Measurements from ENCODE around the gene CD79B.

Gene CD79B

DNA sequence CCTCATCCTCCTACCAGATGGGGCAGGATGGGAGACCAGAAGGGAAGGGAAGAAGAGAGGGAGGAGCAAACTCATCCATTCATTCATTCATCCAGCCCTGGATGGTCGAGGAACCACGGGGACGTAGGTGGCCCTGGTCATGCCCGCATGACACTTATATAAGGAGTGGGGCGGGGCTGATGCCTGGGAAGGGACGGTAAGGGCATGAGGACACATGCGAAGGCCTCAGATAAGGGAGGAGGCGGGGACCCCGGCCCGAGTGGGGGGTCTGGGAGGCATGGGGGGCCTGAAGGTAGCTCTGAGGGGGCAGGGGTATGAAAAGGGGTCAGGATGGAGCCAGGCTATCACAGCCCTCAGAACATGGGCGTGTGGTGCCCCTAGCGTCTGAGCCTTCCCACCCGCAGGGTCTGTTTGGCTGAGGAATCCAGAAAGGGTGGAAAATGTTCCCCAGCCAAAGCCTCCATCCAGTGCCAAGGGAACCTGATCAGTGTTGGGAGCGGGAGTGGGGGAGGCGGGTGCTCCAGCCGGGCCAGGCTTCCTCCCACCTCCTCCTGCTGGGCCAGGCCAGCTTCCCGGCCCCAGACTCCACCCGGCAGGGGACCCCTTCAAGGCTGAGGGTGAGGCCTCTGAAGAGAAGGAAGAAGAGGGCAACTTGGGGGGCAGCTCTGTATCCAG, 17.6 kb upstream of the CD79B start:
- Histone ChIP-seq H3K4me1 (ENCODE audit: control insufficient read depth, insufficient read depth, low read length) (peaks cover 3% of the 10 kb centered on the region), H3K27me3 (ENCODE audit: control insufficient read depth, insufficient read depth, low read length) (no peaks in the 10 kb centered on the region), H3K4me3 (ENCODE audit: low read depth, low read length) (no peak overlapping the region), H3K9ac (ENCODE audit: low read depth, low read length) (no peak overlapping the region), H3K36me3 (ENCODE audit: control insufficient read depth, insufficient read depth, low read length) (no peaks in the 10 kb centered on the region), H3K9me3 (ENCODE audit: control insufficient read depth, insufficient read depth, low read length) (no peaks in the 10 kb centered on the region)

- Histone ChIP-seq H3K4me1 (ENCODE audit: control insufficient read depth, insufficient read depth, low read length) (peaks cover 3% of the 10 kb centered on the region), H3K4me3 (ENCODE audit: low read depth, low read length) (no peak overlapping the region), H3K27me3 (ENCODE audit: control insufficient read depth, insufficient read depth, low read length) (no peaks in the 10 kb centered on the region), H3K9me3 (ENCODE audit: control insufficient read depth, insufficient read depth, low read length) (no peaks in the 10 kb centered on the region), H3K9ac (ENCODE audit: low read depth, low read length) (no peak overlapping the region), H3K36me3 (ENCODE audit: control insufficient read depth, insufficient read depth, low read length) (no peaks in the 10 kb centered on the region)
Observed at GRCh38 chr17:63948521-63948920, 16.4 kb upstream of the CD79B start.

DNA sequence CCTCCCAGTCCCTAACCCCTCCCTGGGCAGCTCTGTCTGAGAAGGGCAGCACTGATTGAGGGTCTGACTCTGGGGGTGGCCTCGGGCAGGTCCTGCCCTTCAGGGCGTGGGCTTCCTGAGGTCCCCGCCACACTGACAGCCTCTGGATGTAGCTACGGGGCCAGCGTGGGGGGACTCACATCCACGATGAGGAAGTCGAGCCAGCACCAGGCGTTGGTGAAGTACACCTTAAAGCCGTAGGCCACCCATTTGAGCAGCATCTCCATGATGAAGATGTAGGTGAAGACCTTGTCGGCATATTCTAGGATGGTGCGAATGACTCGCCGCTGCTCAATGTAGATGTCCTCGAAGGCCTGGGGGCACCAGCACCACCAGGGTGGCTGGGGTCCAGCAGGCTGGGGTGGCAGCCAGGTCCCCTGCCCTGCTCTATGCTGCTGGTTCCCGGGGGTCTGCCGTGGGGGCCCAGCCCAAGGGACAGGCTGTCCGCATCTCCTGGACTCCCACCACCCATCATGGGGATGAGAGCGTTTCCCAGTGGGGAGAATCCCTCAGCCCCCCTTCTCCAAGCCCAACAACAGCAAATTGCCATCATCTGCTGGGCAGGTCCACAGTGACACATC, 15.7 kb upstream of the CD79B start:
- Histone ChIP-seq H3K4me3 (ENCODE audit: low read depth, low read length) (no peak overlapping the region), H3K4me1 (ENCODE audit: control insufficient read depth, insufficient read depth, low read length) (peaks cover 3% of the 10 kb centered on the region), H3K9ac (ENCODE audit: low read depth, low read length) (no peak overlapping the region), H3K36me3 (ENCODE audit: control insufficient read depth, insufficient read depth, low read length) (no peaks in the 10 kb centered on the region), H3K27me3 (ENCODE audit: control insufficient read depth, insufficient read depth, low read length) (no peaks in the 10 kb centered on the region), H3K9me3 (ENCODE audit: control insufficient read depth, insufficient read depth, low read length) (no peaks in the 10 kb centered on the region)

- no peaks in the 10 kb centered on the region for H3K9me3 ChIP-seq (ENCODE audit: control insufficient read depth, insufficient read depth, low read length)
- H3K9ac ChIP-seq (ENCODE audit: low read depth, low read length) = no peak overlapping the region
- H3K36me3 ChIP-seq (ENCODE audit: control insufficient read depth, insufficient read depth, low read length) = peaks cover 5% of the 10 kb centered on the region
- no peaks in the 10 kb centered on the region for H3K27me3 ChIP-seq (ENCODE audit: control insufficient read depth, insufficient read depth, low read length)
- no peak overlapping the region for H3K4me3 ChIP-seq (ENCODE audit: low read depth, low read length)
- peaks cover 3% of the 10 kb centered on the region for H3K4me1 ChIP-seq (ENCODE audit: control insufficient read depth, insufficient read depth, low read length)
Observed at GRCh38 chr17:63946440-63947363, 14.6 kb upstream of the CD79B start.

- Histone ChIP-seq H3K4me3 (ENCODE audit: low read depth, low read length) (no peak overlapping the region), H3K9ac (ENCODE audit: low read depth, low read length) (no peak overlapping the region)
Observed at GRCh38 chr17:63945784-63946439, 13.8 kb upstream of the CD79B start.

DNA sequence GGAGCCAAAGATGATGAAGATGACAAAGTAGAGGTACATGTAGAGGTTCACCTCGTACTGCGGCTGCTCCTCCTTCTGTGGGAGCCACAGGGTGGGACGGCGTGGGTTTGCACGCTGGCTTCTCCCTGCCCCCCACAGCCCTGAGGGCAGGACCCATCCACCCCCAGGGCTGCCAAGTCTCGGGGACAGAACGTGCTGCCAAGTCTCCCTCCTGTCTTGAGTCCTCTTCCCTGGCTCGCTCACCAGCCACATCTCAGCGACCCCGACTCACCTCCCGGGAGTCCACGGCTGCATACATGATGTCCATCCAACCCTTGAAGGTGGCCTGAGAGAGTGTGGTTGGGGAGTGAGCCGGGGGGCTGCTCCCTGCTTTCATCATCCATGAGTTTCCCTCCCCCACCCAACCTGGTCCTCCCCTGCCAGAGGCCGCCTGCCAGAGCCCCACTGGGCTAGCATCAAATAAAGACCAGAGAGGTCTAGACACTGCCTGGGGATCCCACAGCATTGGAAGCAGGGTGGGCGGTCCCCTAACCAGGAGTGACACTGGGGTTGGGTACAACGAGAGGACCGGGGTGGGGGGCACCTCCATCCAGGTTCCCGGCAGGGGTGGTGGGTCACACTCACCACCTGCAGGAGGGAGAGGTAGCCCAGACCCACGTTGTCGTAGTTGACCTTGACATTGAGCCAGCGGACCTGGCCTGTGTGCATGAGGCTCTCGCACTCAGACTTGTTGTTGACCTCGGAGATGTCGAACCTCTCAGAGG, 12.8 kb upstream of the CD79B start:
- H3K4me3 ChIP-seq (ENCODE audit: low read depth, low read length) = no peak overlapping the region
- H3K27me3 ChIP-seq (ENCODE audit: control insufficient read depth, insufficient read depth, low read length) = no peaks in the 10 kb centered on the region
- no peak overlapping the region for H3K9ac ChIP-seq (ENCODE audit: low read depth, low read length)
- H3K4me1 ChIP-seq (ENCODE audit: control insufficient read depth, insufficient read depth, low read length) = no peaks in the 10 kb centered on the region
- peaks cover 5% of the 10 kb centered on the region for H3K36me3 ChIP-seq (ENCODE audit: control insufficient read depth, insufficient read depth, low read length)
- H3K9me3 ChIP-seq (ENCODE audit: control insufficient read depth, insufficient read depth, low read length) = no peaks in the 10 kb centered on the region

More at GRCh38 chr17:63945784-63946439, 13.8 kb upstream of the CD79B start:
- Histone ChIP-seq H3K36me3 (ENCODE audit: control insufficient read depth, insufficient read depth, low read length) (peaks cover 5% of the 10 kb centered on the region), H3K4me1 (ENCODE audit: control insufficient read depth, insufficient read depth, low read length) (peaks cover 3% of the 10 kb centered on the region), H3K27me3 (ENCODE audit: control insufficient read depth, insufficient read depth, low read length) (no peaks in the 10 kb centered on the region), H3K9me3 (ENCODE audit: control insufficient read depth, insufficient read depth, low read length) (no peaks in the 10 kb centered on the region)

- Histone ChIP-seq H3K4me1 (ENCODE audit: control insufficient read depth, insufficient read depth, low read length) (no peaks in the 10 kb centered on the region), H3K9ac (ENCODE audit: low read depth, low read length) (no peak overlapping the region), H3K4me3 (ENCODE audit: low read depth, low read length) (no peak overlapping the region), H3K27me3 (ENCODE audit: control insufficient read depth, insufficient read depth, low read length) (no peaks in the 10 kb centered on the region), H3K36me3 (ENCODE audit: control insufficient read depth, insufficient read depth, low read length) (peaks cover 5% of the 10 kb centered on the region), H3K9me3 (ENCODE audit: control insufficient read depth, insufficient read depth, low read length) (no peaks in the 10 kb centered on the region)
Observed at GRCh38 chr17:63943745-63944144, 11.6 kb upstream of the CD79B start.

- Histone ChIP-seq H3K4me1 (ENCODE audit: control insufficient read depth, insufficient read depth, low read length) (no peaks in the 10 kb centered on the region), H3K9ac (ENCODE audit: low read depth, low read length) (no peak overlapping the region), H3K36me3 (ENCODE audit: control insufficient read depth, insufficient read depth, low read length) (peaks cover 5% of the 10 kb centered on the region), H3K27me3 (ENCODE audit: control insufficient read depth, insufficient read depth, low read length) (no peaks in the 10 kb centered on the region), H3K9me3 (ENCODE audit: control insufficient read depth, insufficient read depth, low read length) (no peaks in the 10 kb centered on the region), H3K4me3 (ENCODE audit: low read depth, low read length) (no peak overlapping the region)
Observed at GRCh38 chr17:63942309-63942985, 10.3 kb upstream of the CD79B start.

GRCh38 chr17:63941751-63942150, 9.6 kb upstream of the CD79B start:
- no peaks in the 10 kb centered on the region for H3K27me3 ChIP-seq (ENCODE audit: control insufficient read depth, insufficient read depth, low read length)
- H3K4me3 ChIP-seq (ENCODE audit: low read depth, low read length) = no peak overlapping the region
- H3K36me3 ChIP-seq (ENCODE audit: control insufficient read depth, insufficient read depth, low read length) = peaks cover 5% of the 10 kb centered on the region
- no peak overlapping the region for H3K9ac ChIP-seq (ENCODE audit: low read depth, low read length)
- no peaks in the 10 kb centered on the region for H3K9me3 ChIP-seq (ENCODE audit: control insufficient read depth, insufficient read depth, low read length)
- H3K4me1 ChIP-seq (ENCODE audit: control insufficient read depth, insufficient read depth, low read length) = no peaks in the 10 kb centered on the region

DNA sequence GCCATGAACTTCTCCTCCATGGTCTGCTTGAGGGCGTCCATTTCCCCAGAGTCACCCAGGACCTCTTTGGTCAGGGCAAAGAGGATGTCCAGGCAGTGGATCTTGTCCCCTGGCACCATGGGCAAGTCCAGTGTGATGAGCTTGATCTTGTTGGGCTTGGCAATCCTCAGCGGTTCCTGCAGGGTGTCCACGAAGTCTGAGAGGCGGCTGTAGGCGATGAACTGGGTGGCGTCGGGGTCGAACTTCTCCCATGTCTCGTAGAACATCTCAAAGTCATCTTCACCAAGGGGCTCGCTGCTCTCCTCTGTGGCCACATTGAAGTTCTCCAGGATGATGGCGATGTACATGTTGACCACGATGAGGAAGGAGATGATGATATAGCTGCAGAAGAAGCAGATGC, 9.0 kb upstream of the CD79B start:
- Histone ChIP-seq H3K9ac (ENCODE audit: low read depth, low read length) (no peak overlapping the region), H3K4me3 (ENCODE audit: low read depth, low read length) (no peak overlapping the region), H3K27me3 (ENCODE audit: control insufficient read depth, insufficient read depth, low read length) (no peaks in the 10 kb centered on the region), H3K4me1 (ENCODE audit: control insufficient read depth, insufficient read depth, low read length) (no peaks in the 10 kb centered on the region), H3K9me3 (ENCODE audit: control insufficient read depth, insufficient read depth, low read length) (no peaks in the 10 kb centered on the region), H3K36me3 (ENCODE audit: control insufficient read depth, insufficient read depth, low read length) (peaks cover 5% of the 10 kb centered on the region)

Data from iPS-15b (cell line).